ENCODE results near the gene GLIS1.

The GLIS1 gene

GRCh38 chr1:53669621-53670191 is 69.3 kb downstream of the GLIS1 start:
- DNase-seq: no peak

- no peak for DNase-seq
Measured at GRCh38 chr1:53666566-53666965, 72.4 kb downstream of the GLIS1 start.

GRCh38 chr1:53665996-53666395 is 73.0 kb downstream of the GLIS1 start:
- no peak for DNase-seq

- no peak for DNase-seq
Measured at GRCh38 chr1:53663529-53664300, 75.2 kb downstream of the GLIS1 start.

- no peak for DNase-seq
Measured at GRCh38 chr1:53662951-53663350, 76.0 kb downstream of the GLIS1 start.

- DNase-seq: no peak
Measured at GRCh38 chr1:53662169-53662568, 76.8 kb downstream of the GLIS1 start.

GRCh38 chr1:53661496-53661895 is 77.5 kb downstream of the GLIS1 start:
- no peak for DNase-seq

- DNase-seq: no peak
Measured at GRCh38 chr1:53660666-53661065, 78.3 kb downstream of the GLIS1 start.

- DNase-seq: no peak
Measured at GRCh38 chr1:53659436-53659835, 79.5 kb downstream of the GLIS1 start.

- no peak for DNase-seq
Measured at GRCh38 chr1:53658489-53659230, 80.3 kb downstream of the GLIS1 start.

GRCh38 chr1:53657891-53658396 is 81.0 kb downstream of the GLIS1 start:
- DNase-seq: no peak

- DNase-seq: no peak
Measured at GRCh38 chr1:53657531-53657805, 81.5 kb downstream of the GLIS1 start.

GRCh38 chr1:53656747-53657530 is 82.0 kb downstream of the GLIS1 start:
- no peak for DNase-seq

- DNase-seq: no peak
Measured at GRCh38 chr1:53655931-53656746, 82.8 kb downstream of the GLIS1 start.

GRCh38 chr1:53654216-53655210 is 84.5 kb downstream of the GLIS1 start:
- no peak for DNase-seq

- DNase-seq: no peak
Measured at GRCh38 chr1:53653631-53654030, 85.3 kb downstream of the GLIS1 start.

GRCh38 chr1:53653200-53653575 is 85.8 kb downstream of the GLIS1 start:
- DNase-seq: no peak

GRCh38 chr1:53652441-53653199 is 86.3 kb downstream of the GLIS1 start:
- no peak for DNase-seq

- no peak for DNase-seq
Measured at GRCh38 chr1:53651356-53651755, 87.6 kb downstream of the GLIS1 start.

- DNase-seq: no peak
Measured at GRCh38 chr1:53648516-53648915, 90.4 kb downstream of the GLIS1 start.

Data from NCI-H2029 (cell line).